Measurements from ENCODE around the gene IFNA4. TPM values are rescaled to one million over a fixed set of nuclear protein-coding genes. Genes with fewer than 3 reads are reported as not detected.
"Not testable (repeated sequence)": the region's sequence is repeated elsewhere in the genome, so short reads cannot be mapped to it uniquely, and the experiment has no call there.

Gene IFNA4
- not detected for total RNA-seq
- polyA plus RNA-seq, result not detected
- 0 reads per million in 6 experiments for total RNA-seq

DNA sequence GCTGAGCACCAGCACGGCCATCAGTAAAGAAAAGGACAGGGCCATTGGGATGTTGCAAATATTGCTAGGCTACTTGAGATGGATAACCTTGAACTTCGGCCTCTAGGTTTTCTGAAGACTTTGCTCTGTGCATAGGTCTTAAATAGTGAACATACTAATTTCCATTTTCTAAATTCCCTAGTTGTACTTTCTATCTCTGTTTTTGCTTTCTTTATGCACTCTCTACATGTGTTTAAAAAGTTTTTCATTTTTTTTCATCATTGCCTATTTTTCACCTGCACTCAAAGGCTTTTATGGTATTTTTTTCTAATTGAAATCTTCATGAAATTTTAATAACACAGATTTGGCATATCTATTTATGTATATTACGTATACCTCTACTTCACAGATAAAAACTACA lies at the start of gene IFNA4:
IFNA4 (minus strand) TSS at position 101 of the 400 bp plus-strand sequence; CDS start at position 45, 56 bp downstream.
- H3K27ac Mint-ChIP-seq, POLR2A ChIA-PET, H3K36me3 Mint-ChIP-seq, H3K4me3 Mint-ChIP-seq, H3K9me3 Mint-ChIP-seq, ATAC-seq, DNase-seq, H3K27me3 Mint-ChIP-seq: not testable (repeated sequence)
- H3K4me1 Mint-ChIP-seq, result peaks cover 8 to 13% (median 12%) of the 10 kb centered on the region in 4 donors

- H3K27ac Mint-ChIP-seq, result peak overlapping the region in 3 of 10 donors; percentile 53 to 79 (median 70)
- H3K36me3 Mint-ChIP-seq, H3K9me3 Mint-ChIP-seq, ATAC-seq, POLR2A ChIA-PET, DNase-seq: not testable (repeated sequence)
- peaks cover 3 to 13% (median 9%) of the 10 kb centered on the region in 4 donors for H3K4me1 Mint-ChIP-seq
- H3K4me3 Mint-ChIP-seq, result peak overlapping the region in 8 of 10 donors; percentile 23 to 76 (median 58)
- peaks cover 0 to 10% (median 3%) of the 10 kb centered on the region in 5 donors for H3K27me3 Mint-ChIP-seq
These were observed 49.0 kb upstream of the IFNA4 start for GRCh38 chr9:21236360-21236714.

DNA sequence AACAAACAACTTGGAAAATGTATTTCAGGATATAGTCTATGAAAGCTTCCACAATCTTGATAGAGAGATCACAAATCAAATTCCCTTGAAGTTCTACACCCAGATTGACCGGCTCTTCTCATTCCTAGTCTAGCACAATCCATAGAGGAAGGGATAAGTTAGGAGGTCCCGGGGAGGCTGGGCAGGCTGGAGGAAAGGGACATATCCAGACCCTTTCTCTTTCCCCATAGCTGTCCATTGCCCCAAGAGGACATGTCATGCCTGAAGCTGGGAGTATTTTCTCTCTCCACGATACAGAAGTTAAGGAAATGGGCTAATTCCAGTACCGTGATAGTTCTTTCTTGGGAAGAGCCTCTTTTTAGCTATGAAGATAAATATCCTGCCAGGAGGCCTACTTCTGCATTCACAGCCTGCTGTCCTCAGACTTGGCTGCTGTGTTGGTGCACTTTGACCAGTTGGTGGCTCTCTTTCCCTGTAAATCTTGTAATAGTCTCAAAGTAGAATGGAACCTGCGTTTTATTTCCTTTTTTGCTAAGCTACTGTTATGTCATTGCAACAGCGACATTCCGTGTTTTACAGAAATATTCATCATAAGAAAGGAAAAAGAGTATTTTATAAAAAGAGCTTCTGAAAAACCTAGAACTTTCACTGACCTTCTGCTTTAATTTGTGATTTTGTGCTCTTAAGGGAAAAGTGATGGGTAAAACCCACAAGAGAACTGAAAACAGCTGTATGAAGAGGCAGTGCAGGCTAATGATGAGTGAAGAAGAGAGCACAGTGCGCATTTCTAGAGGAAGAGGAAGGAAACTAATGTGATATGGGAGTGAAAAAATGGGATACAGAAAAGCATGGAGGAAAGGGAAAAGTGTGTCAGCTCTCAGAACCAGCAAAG lies 48.3 kb upstream of the IFNA4 start:
- peak in 5 of 10 donors; percentile 20 to 56 (median 38) for DNase-seq
- H3K9me3 Mint-ChIP-seq, H3K36me3 Mint-ChIP-seq, POLR2A ChIA-PET: not testable (repeated sequence)
- Mint-ChIP-seq H3K27ac (peak overlapping the region in 6 of 10 donors; percentile 3 to 79 (median 48)), H3K4me3 (peak overlapping the region; percentile 22 to 76 (median 58)), H3K4me1 (peaks cover 3 to 13% (median 9%) of the 10 kb centered on the region in 4 donors), H3K27me3 (peaks cover 0 to 10% (median 3%) of the 10 kb centered on the region in 5 donors)
- peak; percentile 83 to 87 for ATAC-seq

DNA sequence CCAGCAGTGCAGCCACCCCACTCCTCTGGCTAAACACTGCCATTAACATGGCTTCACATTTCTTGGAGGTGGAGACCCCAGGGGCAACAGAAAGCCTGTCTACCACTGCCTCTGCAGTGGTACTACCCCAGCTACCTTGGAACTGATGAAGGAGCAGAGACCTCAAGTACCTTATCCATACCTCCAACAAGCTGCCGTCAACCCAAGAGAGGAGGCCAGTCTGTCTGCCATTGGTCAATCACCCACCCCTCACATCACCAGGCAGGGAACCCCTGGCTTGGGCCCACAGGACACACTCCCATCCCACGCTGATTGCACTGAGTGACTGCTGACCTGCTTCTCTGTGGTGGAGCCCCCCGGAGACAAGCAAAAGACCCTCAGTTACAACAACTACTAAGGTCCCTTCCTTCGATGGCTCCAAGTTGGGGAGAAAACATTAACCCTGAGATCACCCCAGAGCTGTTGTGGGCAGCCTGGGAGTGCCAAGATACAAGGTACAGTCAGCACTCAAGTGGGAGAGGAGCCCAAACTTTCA lies 46.8 kb upstream of the IFNA4 start:
- DNase-seq (no peak), ATAC-seq (no peak)
- peaks cover 0 to 10% (median 2%) of the 10 kb centered on the region in 5 donors for H3K27me3 Mint-ChIP-seq
- H3K4me3 Mint-ChIP-seq, result no peak overlapping the region
- POLR2A ChIA-PET, result no interaction called here
- no peak overlapping the region for H3K27ac Mint-ChIP-seq
- H3K4me1 Mint-ChIP-seq, result peaks cover 3 to 13% (median 9%) of the 10 kb centered on the region in 4 donors
- H3K36me3 Mint-ChIP-seq, result no peaks in the 10 kb centered on the region
- H3K9me3 Mint-ChIP-seq, result no peaks in the 10 kb centered on the region

DNA sequence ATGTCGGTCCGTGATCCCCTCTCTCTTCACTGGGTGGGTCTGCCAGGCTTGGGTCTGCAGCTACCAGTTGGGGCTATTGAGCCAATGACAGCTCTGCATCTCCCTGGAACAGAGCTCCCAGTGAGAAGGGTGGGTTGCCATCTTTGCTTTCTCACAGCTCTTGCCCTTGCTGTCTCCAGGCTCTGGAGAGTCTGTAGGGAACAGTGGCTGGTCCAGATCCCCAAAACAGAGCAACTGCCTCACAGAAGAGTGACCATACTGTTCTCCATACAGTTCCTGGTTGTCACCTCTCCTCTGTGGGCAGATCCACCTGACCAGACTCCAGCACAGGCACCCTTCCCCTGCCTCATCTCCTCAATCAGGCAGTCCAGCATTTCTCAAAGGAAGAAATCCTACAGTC lies 45.9 kb upstream of the IFNA4 start:
- H3K4me3 Mint-ChIP-seq, result no peak overlapping the region
- no peaks in the 10 kb centered on the region for H3K9me3 Mint-ChIP-seq
- ATAC-seq (no peak), DNase-seq (no peak)
- peaks cover 0 to 7% (median 2%) of the 10 kb centered on the region in 5 donors for H3K27me3 Mint-ChIP-seq
- H3K27ac Mint-ChIP-seq, result peak overlapping the region in 1 of 10 donors; percentile 30
- peaks cover 3 to 13% (median 9%) of the 10 kb centered on the region in 4 donors for H3K4me1 Mint-ChIP-seq
- H3K36me3 Mint-ChIP-seq, result no peaks in the 10 kb centered on the region
- POLR2A ChIA-PET, result no interaction called here

DNA sequence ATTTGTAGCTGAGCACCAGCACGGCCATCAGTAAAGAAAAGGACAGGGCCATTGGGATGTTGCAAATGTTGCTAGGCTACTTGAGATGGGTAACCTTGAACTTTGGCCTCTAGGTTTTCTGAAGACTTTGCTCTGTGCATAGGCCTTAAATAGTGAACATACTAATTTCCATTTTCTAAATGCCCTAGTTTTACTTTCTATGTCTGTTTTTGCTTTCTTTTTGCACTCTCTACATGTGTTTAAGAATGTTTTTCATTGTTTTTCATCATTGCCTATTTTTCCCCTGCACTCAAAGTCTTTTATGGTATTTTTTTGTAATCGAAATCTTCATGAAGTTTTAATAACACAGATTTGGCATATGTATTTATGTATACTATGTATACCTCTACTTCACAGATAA lies 40.7 kb upstream of the IFNA4 start, which contains the start of gene IFNA17:
IFNA17 (minus strand) TSS at position 101 of the 400 bp plus-strand sequence; CDS start at position 52, 49 bp downstream.
- H3K36me3 Mint-ChIP-seq, result no peaks in the 10 kb centered on the region
- peaks cover 0 to 8% (median 4%) of the 10 kb centered on the region in 5 donors for H3K27me3 Mint-ChIP-seq
- no peak within 1 kb of the TSS for H3K4me3 Mint-ChIP-seq
- peaks cover 0 to 3% (median 0%) of the 10 kb centered on the region in 9 donors for H3K9me3 Mint-ChIP-seq
- POLR2A ChIA-PET, result no interaction called here
- ATAC-seq (no peak), DNase-seq (no peak)
- no peak within 1 kb of the TSS for H3K27ac Mint-ChIP-seq
- peaks cover 0 to 2% (median 0%) of the 10 kb centered on the region in 4 donors for H3K4me1 Mint-ChIP-seq

DNA sequence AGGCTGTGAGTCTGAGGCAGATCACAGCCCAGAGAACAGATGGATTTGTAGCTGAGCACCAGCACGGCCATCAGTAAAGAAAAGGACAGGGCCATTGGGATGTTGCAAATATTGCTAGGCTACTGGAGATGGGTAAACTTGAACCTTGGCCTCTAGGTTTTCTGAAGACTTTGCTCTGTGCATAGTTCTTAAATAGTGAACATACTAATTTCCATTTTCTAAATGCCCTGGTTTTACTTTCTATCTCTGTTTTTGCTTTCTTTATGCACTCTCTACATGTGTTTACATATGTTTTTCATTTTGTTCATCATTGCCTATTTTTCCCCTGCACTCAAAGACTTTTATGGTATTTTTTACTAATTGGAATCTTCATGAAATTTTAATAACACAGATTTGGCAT lies 29.8 kb upstream of the IFNA4 start, which contains the start of gene IFNA16:
IFNA16 (minus strand) TSS at position 101 of the 400 bp plus-strand sequence; CDS start at position 95, 6 bp downstream.
- ATAC-seq, H3K9me3 Mint-ChIP-seq, H3K4me3 Mint-ChIP-seq, H3K27ac Mint-ChIP-seq, DNase-seq, H3K36me3 Mint-ChIP-seq, H3K4me1 Mint-ChIP-seq, POLR2A ChIA-PET: not testable (repeated sequence)
- peaks cover 13 to 37% (median 17%) of the 10 kb centered on the region in 5 donors for H3K27me3 Mint-ChIP-seq

GRCh38 chr9:21213411-21214326 lies 26.3 kb upstream of the IFNA4 start:
- H3K4me1 Mint-ChIP-seq, POLR2A ChIA-PET, H3K36me3 Mint-ChIP-seq, H3K9me3 Mint-ChIP-seq: not testable (repeated sequence)
- H3K27ac Mint-ChIP-seq, result peak overlapping the region in 4 of 10 donors; percentile 10 to 68 (median 52)
- peak in 2 of 10 donors; percentile 11 to 25 for DNase-seq
- peak overlapping the region; percentile 17 to 64 (median 48) for H3K4me3 Mint-ChIP-seq
- ATAC-seq, result peak; percentile 53 to 54
- H3K27me3 Mint-ChIP-seq, result peaks cover 3 to 17% (median 8%) of the 10 kb centered on the region in 5 donors

DNA sequence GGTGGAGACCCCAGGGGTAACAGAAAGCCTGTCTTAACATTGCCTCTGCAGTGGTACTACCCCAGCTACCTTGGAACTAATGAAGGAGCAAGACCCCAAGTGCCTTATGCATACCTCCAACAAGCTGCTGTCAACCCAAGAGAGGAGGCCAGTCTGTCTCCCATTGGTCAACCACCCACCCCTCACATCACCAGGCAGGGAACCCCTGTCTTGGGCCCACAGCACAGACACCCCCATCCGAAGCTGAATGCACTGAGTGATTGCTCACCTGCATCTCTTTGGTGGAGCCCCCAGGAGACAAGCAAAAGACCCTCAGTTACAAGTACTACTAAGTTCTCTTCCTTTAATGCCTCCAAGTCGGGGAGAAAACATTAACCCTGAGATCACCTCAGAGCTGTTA lies 24.8 kb upstream of the IFNA4 start:
- H3K9me3 Mint-ChIP-seq, POLR2A ChIA-PET, H3K36me3 Mint-ChIP-seq, H3K4me3 Mint-ChIP-seq, DNase-seq, ATAC-seq, H3K27me3 Mint-ChIP-seq, H3K4me1 Mint-ChIP-seq: not testable (repeated sequence)
- peak overlapping the region in 1 of 10 donors; percentile 35 for H3K27ac Mint-ChIP-seq

DNA sequence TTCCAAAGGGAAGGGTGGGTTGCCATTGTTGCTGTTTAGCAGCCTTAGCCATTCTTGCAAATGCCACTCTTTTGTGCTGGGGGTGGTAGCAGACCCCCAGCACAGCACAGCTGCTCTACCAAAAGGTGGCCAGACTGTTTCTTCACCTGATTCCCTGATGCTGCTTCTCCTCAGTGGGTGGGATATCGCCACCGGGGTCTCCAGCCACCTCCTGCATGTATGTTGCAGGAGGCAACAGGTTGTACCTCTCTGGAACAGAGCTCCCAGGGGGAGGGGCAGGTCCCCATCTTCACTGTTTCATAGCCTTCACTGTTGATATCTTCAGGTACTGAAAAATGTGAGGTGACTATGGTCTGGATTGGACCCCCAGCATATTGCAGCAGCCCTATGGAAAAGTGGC lies 23.4 kb upstream of the IFNA4 start:
- H3K36me3 Mint-ChIP-seq, H3K27me3 Mint-ChIP-seq, ATAC-seq, H3K4me3 Mint-ChIP-seq, POLR2A ChIA-PET, DNase-seq, H3K9me3 Mint-ChIP-seq, H3K27ac Mint-ChIP-seq, H3K4me1 Mint-ChIP-seq: not testable (repeated sequence)

DNA sequence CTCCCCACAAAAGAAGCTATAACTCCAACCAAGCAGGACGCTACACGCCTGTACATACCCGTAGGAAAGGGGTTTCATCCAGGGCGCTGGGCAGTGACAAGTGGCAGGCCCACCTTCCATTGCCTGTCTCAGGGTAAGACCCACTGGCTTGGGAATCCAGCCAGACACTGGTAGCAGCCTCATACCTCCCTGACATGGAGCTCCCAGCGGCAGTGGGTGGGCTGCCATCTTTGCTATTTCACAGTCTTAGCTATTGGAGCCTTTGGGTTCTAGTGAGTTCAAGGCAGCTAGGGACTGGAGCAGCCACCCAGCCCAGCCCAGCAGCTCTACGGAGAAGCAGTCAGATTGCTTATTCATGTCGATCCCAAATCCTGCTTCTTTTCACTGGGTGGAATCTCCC lies 22.9 kb upstream of the IFNA4 start:
- H3K9me3 Mint-ChIP-seq, result peaks cover 0 to 3% (median 0%) of the 10 kb centered on the region in 9 donors
- H3K27ac Mint-ChIP-seq, result no peak overlapping the region
- POLR2A ChIA-PET, result no interaction called here
- DNase-seq (no peak), ATAC-seq (no peak)
- peaks cover 6 to 9% (median 8%) of the 10 kb centered on the region in 5 donors for H3K27me3 Mint-ChIP-seq
- no peaks in the 10 kb centered on the region for H3K36me3 Mint-ChIP-seq
- H3K4me1 Mint-ChIP-seq, result peaks cover 2 to 6% (median 3%) of the 10 kb centered on the region in 4 donors
- no peak overlapping the region for H3K4me3 Mint-ChIP-seq

GRCh38 chr9:21207043-21207442 lies 19.7 kb upstream of the IFNA4 start, which contains the start of gene IFNA10:
TSS of gene IFNA10 (minus strand) at chr9:21207143. CDS start at chr9:21207097, 46 bp downstream.
- peaks cover 3 to 19% (median 14%) of the 10 kb centered on the region in 5 donors for H3K27me3 Mint-ChIP-seq
- H3K4me1 Mint-ChIP-seq, ATAC-seq, POLR2A ChIA-PET, H3K9me3 Mint-ChIP-seq, H3K27ac Mint-ChIP-seq, H3K4me3 Mint-ChIP-seq, DNase-seq, H3K36me3 Mint-ChIP-seq: not testable (repeated sequence)
